Muscle of leg (tissue), 11 donors: ENCODE data around the gene U2AF2. TPM values are rescaled to one million over a fixed set of nuclear protein-coding genes. Genes with fewer than 3 reads are reported as not detected.

Source experiments
- DNase-seq: peaks from one replicate; pipeline ENCODE4 v3.0.0; 2013
- H3K27ac ChIP-seq: one replicate; pipeline ENCODE4 v1.5.1; 2013; ENCODE audit warnings: mild to moderate bottlenecking, low read length, control low read depth
- H3K27me3 ChIP-seq: one replicate; pipeline ENCODE4 v1.6.1; 2013; ENCODE audit warnings: low read length; ENCODE audit not compliant: control insufficient read depth, insufficient read depth
- H3K36me3 ChIP-seq: one replicate; pipeline ENCODE4 v1.6.1; 2013; ENCODE audit warnings: low read length; ENCODE audit not compliant: control insufficient read depth, insufficient read depth
- H3K4me1 ChIP-seq: one replicate; pipeline ENCODE4 v1.6.1; 2013; ENCODE audit warnings: low read length; ENCODE audit not compliant: control insufficient read depth, insufficient read depth
- H3K4me3 ChIP-seq: one replicate; pipeline ENCODE4 v1.5.1; 2013; ENCODE audit warnings: low read length, control low read depth
- H3K9me3 ChIP-seq: replicated peaks from 2 replicates; pipeline ENCODE4 v1.6.1; 2013; ENCODE audit warnings: low read depth, low read length; ENCODE audit not compliant: control insufficient read depth
- WGBS: methylation state at CpG from one replicate; pipeline ENCODE4 v1.1.5; 2013; ENCODE audit warnings: missing lambda C conversion rate; ENCODE audit not compliant: insufficient coverage; 5-methylcytosine and 5-hydroxymethylcytosine counted together
- polyA plus RNA-seq, 8 donors: library from polyadenylated mRNA; unstranded; fragments of 120-200 nt; gene quantifications; one replicate each; pipeline versions ENCODE4 v1.2.1 to v1.2.3, GENCODE V29; 2013; ENCODE audit warnings: inconsistent platforms in 1 of 8, low replicate concordance in 1 of 8; ENCODE audit not compliant: insufficient read length in 8 of 8, insufficient read depth in 1 of 8
- total RNA-seq: library from RNA; stranded (reverse); fragments of 120-200 nt; gene quantifications from one replicate; pipeline ENCODE4 v1.2.4, GENCODE V29; 2013

The U2AF2 gene
- total and polyA plus RNA-seq, 9 donors: 70.2 to 156 (median 130) TPM

GRCh38 chr19:55641426-55642152, 13.2 kb upstream of the U2AF2 start:
- H3K4me3 ChIP-seq: peak overlapping the region; percentile 68
- H3K36me3 ChIP-seq: peaks cover 19% of the 10 kb centered on the region
- no peaks in the 10 kb centered on the region for H3K27me3 ChIP-seq
- no peaks in the 10 kb centered on the region for H3K9me3 ChIP-seq
- peak overlapping the region; percentile 94 for H3K27ac ChIP-seq
- DNase-seq: no peak
- WGBS: 1% methylated on average over 25 of the region's 25 CpGs
- H3K4me1 ChIP-seq: peaks cover 51% of the 10 kb centered on the region

DNA sequence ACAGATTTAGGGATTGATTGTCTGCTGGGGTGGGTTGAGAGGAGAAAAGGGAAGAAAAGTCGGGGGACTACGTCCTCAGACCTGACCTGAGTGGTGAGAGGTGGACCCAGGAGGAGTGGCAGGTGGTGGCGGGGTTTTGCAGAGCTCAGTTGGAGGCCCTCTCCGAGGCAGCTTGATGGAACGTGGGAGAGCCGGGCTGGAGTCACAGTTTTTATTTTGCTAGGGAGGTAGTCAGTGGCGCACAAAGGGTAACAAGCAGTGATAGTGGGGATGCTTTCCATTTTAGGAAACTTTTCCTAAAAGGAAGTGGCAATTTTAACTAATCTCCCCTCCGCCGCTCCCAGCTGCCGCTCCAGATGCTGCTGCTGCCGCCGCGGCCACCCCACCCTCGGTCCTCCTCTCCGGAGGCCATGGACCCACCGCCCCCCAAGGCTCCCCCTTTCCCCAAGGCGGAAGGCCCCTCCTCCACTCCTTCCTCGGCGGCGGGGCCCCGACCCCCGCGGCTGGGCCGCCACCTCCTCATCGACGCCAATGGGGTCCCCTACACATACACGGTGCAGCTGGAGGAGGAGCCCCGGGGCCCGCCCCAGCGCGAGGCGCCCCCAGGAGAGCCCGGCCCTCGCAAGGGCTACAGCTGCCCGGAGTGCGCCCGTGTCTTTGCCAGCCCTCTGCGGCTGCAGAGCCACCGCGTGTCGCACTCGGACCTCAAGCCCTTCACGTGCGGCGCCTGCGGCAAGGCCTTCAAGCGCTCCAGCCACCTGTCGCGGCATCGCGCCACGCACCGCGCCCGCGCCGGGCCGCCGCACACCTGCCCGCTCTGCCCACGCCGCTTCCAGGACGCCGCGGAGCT, 12.5 kb upstream of the U2AF2 start:
- Histone ChIP-seq H3K4me1 (peaks cover 53% of the 10 kb centered on the region), H3K27ac (peak overlapping the region; percentile 29), H3K9me3 (no peaks in the 10 kb centered on the region), H3K36me3 (peaks cover 22% of the 10 kb centered on the region), H3K4me3 (peak overlapping the region; percentile 68), H3K27me3 (no peaks in the 10 kb centered on the region)
- DNase-seq: no peak
- 2% methylated on average over 62 of the region's 65 CpGs for WGBS

GRCh38 chr19:55643003-55643886, 11.6 kb upstream of the U2AF2 start, which contains the start of gene ZNF581:
TSS of gene ZNF581 (plus strand) at chr19:55643649. CDS start at chr19:55644572, 923 bp downstream.
- H3K27ac ChIP-seq: peak within 1 kb of the TSS; percentile 78
- H3K4me3 ChIP-seq: peak within 1 kb of the TSS; percentile 76
- peaks cover 19% of the 10 kb centered on the region for H3K36me3 ChIP-seq
- WGBS: 1% methylated on average over 31 of the region's 56 CpGs
- peak; percentile 84 for DNase-seq
- no peaks in the 10 kb centered on the region for H3K9me3 ChIP-seq
- H3K4me1 ChIP-seq: peaks cover 57% of the 10 kb centered on the region
- H3K27me3 ChIP-seq: no peaks in the 10 kb centered on the region

GRCh38 chr19:55643887-55644176, 11.0 kb upstream of the U2AF2 start:
- H3K27me3 ChIP-seq: no peaks in the 10 kb centered on the region
- DNase-seq: no peak
- no peaks in the 10 kb centered on the region for H3K9me3 ChIP-seq
- H3K4me1 ChIP-seq: peaks cover 63% of the 10 kb centered on the region
- peaks cover 19% of the 10 kb centered on the region for H3K36me3 ChIP-seq
- under 1% methylated on average over 14 of the region's 15 CpGs for WGBS
- peak overlapping the region; percentile 78 for H3K27ac ChIP-seq
- peak overlapping the region; percentile 76 for H3K4me3 ChIP-seq

GRCh38 chr19:55644191-55644833, 10.5 kb upstream of the U2AF2 start:
- WGBS: 51% methylated on average over 10 of the region's 12 CpGs
- peaks cover 65% of the 10 kb centered on the region for H3K4me1 ChIP-seq

DNA sequence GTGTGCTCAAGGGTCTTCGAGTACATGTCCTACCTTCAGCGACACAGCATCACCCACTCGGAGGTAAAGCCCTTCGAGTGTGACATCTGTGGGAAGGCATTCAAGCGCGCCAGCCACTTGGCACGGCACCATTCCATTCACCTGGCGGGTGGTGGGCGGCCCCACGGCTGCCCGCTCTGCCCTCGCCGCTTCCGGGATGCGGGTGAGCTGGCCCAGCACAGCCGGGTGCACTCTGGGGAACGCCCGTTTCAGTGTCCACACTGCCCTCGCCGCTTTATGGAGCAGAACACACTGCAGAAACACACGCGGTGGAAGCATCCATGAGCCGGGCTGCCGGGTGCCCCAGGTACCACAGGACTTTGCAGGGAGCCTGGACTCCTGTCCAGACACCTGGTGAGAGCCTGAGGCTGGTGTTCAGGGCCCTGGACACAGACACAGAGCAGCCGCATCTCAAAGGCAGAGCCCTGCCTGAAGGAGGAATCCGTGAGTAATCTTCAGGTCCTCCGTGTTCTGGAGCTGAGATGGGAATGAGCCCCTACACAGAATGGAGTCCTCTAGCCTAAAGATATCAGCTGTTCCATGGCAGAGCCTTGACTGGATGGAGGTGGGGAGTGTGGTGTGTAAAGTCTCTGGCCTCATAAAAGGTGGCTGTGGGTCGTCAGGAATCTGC, 9.9 kb upstream of the U2AF2 start:
- Histone ChIP-seq H3K4me3 (no peak overlapping the region), H3K27me3 (no peaks in the 10 kb centered on the region), H3K4me1 (peaks cover 65% of the 10 kb centered on the region), H3K27ac (no peak overlapping the region), H3K9me3 (no peaks in the 10 kb centered on the region), H3K36me3 (peaks cover 19% of the 10 kb centered on the region)
- DNase-seq: no peak
- 90% methylated on average over 27 of the region's 28 CpGs for WGBS

More at GRCh38 chr19:55644191-55644833, 10.5 kb upstream of the U2AF2 start:
- H3K36me3 ChIP-seq: peaks cover 19% of the 10 kb centered on the region
- no peaks in the 10 kb centered on the region for H3K9me3 ChIP-seq
- H3K27ac ChIP-seq: no peak overlapping the region
- no peak for DNase-seq
- H3K27me3 ChIP-seq: no peaks in the 10 kb centered on the region
- peak overlapping the region; percentile 76 for H3K4me3 ChIP-seq

GRCh38 chr19:55645512-55645881, 9.3 kb upstream of the U2AF2 start:
- H3K9me3 ChIP-seq: no peaks in the 10 kb centered on the region
- H3K4me1 ChIP-seq: peaks cover 60% of the 10 kb centered on the region
- WGBS: 80% methylated on average over 1 of the region's 5 CpGs
- no peaks in the 10 kb centered on the region for H3K27me3 ChIP-seq
- H3K36me3 ChIP-seq: peaks cover 24% of the 10 kb centered on the region
- no peak overlapping the region for H3K4me3 ChIP-seq
- no peak for DNase-seq
- no peak overlapping the region for H3K27ac ChIP-seq

GRCh38 chr19:55646889-55647731, 7.7 kb upstream of the U2AF2 start:
- Histone ChIP-seq H3K4me1 (peaks cover 51% of the 10 kb centered on the region), H3K27ac (no peak overlapping the region)
- WGBS: 68% methylated on average over 4 of the region's 14 CpGs

More at GRCh38 chr19:55646889-55647731, 7.7 kb upstream of the U2AF2 start:
- Histone ChIP-seq H3K36me3 (peaks cover 34% of the 10 kb centered on the region), H3K9me3 (no peaks in the 10 kb centered on the region), H3K27me3 (no peaks in the 10 kb centered on the region), H3K4me3 (peak overlapping the region; percentile 86)
- no peak for DNase-seq
